HG03108 (cell line): ENCODE results near the gene TKTL2.
"Not testable (repeated sequence)": the region's sequence is repeated elsewhere in the genome, so short reads cannot be mapped to it uniquely, and the experiment has no call there.

Source experiments
- ATAC-seq: cut with Tn5 transposase; IDR thresholded peaks from one replicate; pipeline ENCODE4 v1.9.1; 2021; ENCODE audit warnings: moderate library complexity; ENCODE audit not compliant: unreplicated experiment

TKTL2 gene

GRCh38 chr4:163448540-163449203, 24.9 kb downstream of the TKTL2 start:
- ATAC-seq = no peak

GRCh38 chr4:163447481-163447880, 26.1 kb downstream of the TKTL2 start:
- no peak for ATAC-seq

GRCh38 chr4:163447023-163447422, 26.5 kb downstream of the TKTL2 start:
- ATAC-seq = not testable (repeated sequence)

- ATAC-seq = no peak
Measured at GRCh38 chr4:163440040-163440439, 33.5 kb downstream of the TKTL2 start.
